Stimulated activated CD4-positive, alpha-beta T cell treated with anti-CD3 and anti-CD28 coated beads, Interleukin-12 subunit alpha, Interleukin-12 subunit beta, amount 100 ng/mL, for 24 hours (primary cell): Measurements from ENCODE around the gene METTL1.

Experiments
- DNase-seq, 2 experiments: peaks; one replicate each; pipeline ENCODE4 v3.0.0-alpha.2; 2020; ENCODE audit warnings: low read depth in 2 of 2

The METTL1 gene

GRCh38 chr12:57753756-57754337 is 18.1 kb downstream of the METTL1 start:
- no peak for DNase-seq

GRCh38 chr12:57752668-57753000 is 19.3 kb downstream of the METTL1 start:
- no peak for DNase-seq

- peak; percentile 97 for DNase-seq
Observed at GRCh38 chr12:57751788-57752667, 19.9 kb downstream of the METTL1 start, which contains the start of gene CDK4. TSS of gene CDK4 (minus strand) at chr12:57752310. CDS start at chr12:57751717, 593 bp downstream.

- DNase-seq: no peak
Observed at GRCh38 chr12:57751432-57751787, 20.5 kb downstream of the METTL1 start.

GRCh38 chr12:57750561-57751431 is 21.1 kb downstream of the METTL1 start:
- DNase-seq: no peak

GRCh38 chr12:57749061-57749460 is 22.8 kb downstream of the METTL1 start:
- DNase-seq: no peak

- DNase-seq: no peak
Observed at GRCh38 chr12:57746025-57746424, 25.9 kb downstream of the METTL1 start.

GRCh38 chr12:57745485-57745881 is 26.4 kb downstream of the METTL1 start:
- DNase-seq: no peak

- DNase-seq: peak; percentile 91 to 94
Observed at GRCh38 chr12:57744777-57745484, 27.0 kb downstream of the METTL1 start, which contains the start of gene TSPAN31. TSS of gene TSPAN31 (plus strand) at chr12:57745039. CDS start at chr12:57745155, 116 bp downstream.

- peak; percentile 45 to 61 for DNase-seq
Observed at GRCh38 chr12:57744194-57744776, 27.6 kb downstream of the METTL1 start.

GRCh38 chr12:57743769-57744168 is 28.1 kb downstream of the METTL1 start:
- no peak for DNase-seq

GRCh38 chr12:57741844-57742738 is 29.8 kb downstream of the METTL1 start:
- peak; percentile 51 to 76 for DNase-seq

GRCh38 chr12:57741413-57741789 is 30.5 kb downstream of the METTL1 start:
- no peak for DNase-seq

- peak; percentile 50 to 69 for DNase-seq
Observed at GRCh38 chr12:57740656-57741412, 31.1 kb downstream of the METTL1 start.

GRCh38 chr12:57739914-57740538 is 31.9 kb downstream of the METTL1 start:
- DNase-seq: no peak

- no peak for DNase-seq
Observed at GRCh38 chr12:57739387-57739786, 32.5 kb downstream of the METTL1 start.

- DNase-seq: no peak
Observed at GRCh38 chr12:57738661-57739237, 33.2 kb downstream of the METTL1 start, which contains the start of gene AGAP2. TSS of gene AGAP2 (minus strand) at chr12:57738742. CDS start at chr12:57738246, 496 bp downstream.
